ENCODE data around the gene HOXB7.
A peak's percentile ranks its signal among the peaks of the same experiment; 100 is the strongest.

HOXB7 gene

GRCh38 chr17:48577330-48577945, 33.4 kb downstream of the HOXB7 start:
- peaks cover 93% of the 10 kb centered on the region for H3K27me3 ChIP-seq (ENCODE audit: insufficient read depth, low read depth, severe bottlenecking)
- peaks cover 14% of the 10 kb centered on the region for H3K9me3 ChIP-seq (ENCODE audit: severe bottlenecking)
- TF ChIP-seq CTCF (IDR thresholded peaks at IDR 0.05; ENCODE audit: low read depth, low read length), result no peak
- H3K36me3 ChIP-seq, result no peaks in the 10 kb centered on the region
- peak overlapping the region; percentile 8 for H3K4me3 ChIP-seq (ENCODE audit: low read depth, low read length)
- no peak overlapping the region for H3K27ac ChIP-seq
- DNase-seq, result no peak

GRCh38 chr17:48576479-48577309, 34.1 kb downstream of the HOXB7 start:
- no peak overlapping the region for H3K4me3 ChIP-seq (ENCODE audit: low read depth, low read length)
- no peak for DNase-seq
- H3K27ac ChIP-seq, result no peak overlapping the region
- H3K9me3 ChIP-seq (ENCODE audit: severe bottlenecking), result peaks cover 9% of the 10 kb centered on the region
- H3K27me3 ChIP-seq (ENCODE audit: insufficient read depth, low read depth, severe bottlenecking), result peaks cover 93% of the 10 kb centered on the region
- H3K36me3 ChIP-seq, result no peaks in the 10 kb centered on the region
- no peak for TF ChIP-seq CTCF (IDR thresholded peaks at IDR 0.05; ENCODE audit: low read depth, low read length)

- H3K27ac ChIP-seq, result no peak overlapping the region
- peaks cover 93% of the 10 kb centered on the region for H3K27me3 ChIP-seq (ENCODE audit: insufficient read depth, low read depth, severe bottlenecking)
- no peak overlapping the region for H3K4me3 ChIP-seq (ENCODE audit: low read depth, low read length)
- TF ChIP-seq CTCF (IDR thresholded peaks at IDR 0.05; ENCODE audit: low read depth, low read length), result no peak
- H3K36me3 ChIP-seq, result no peaks in the 10 kb centered on the region
- peaks cover 4% of the 10 kb centered on the region for H3K9me3 ChIP-seq (ENCODE audit: severe bottlenecking)
- DNase-seq, result no peak
These were observed 34.9 kb downstream of the HOXB7 start for GRCh38 chr17:48575673-48576478.

DNA sequence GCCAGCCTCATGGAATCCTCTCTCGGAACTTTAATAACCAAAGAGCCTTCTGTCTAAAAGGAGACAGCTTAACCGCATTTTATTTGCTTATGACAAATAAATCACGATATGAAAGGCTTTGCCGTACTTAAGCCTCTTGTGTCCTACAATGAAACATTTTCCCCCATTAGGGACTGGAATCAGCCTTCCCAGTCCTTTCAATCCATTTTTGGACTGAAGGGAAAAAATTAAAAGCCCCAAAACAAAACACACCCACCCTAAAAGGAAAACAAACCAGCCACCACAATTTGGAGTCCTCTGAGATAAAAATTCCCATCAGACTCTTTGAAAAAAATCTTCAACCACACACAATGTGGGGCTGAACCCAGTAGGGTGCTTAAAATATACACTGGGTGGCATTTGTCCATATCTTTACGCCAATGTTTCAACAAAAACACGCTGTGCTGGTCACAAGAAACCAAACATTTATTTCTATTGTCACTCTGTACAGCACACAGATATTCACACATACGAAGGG, 35.7 kb downstream of the HOXB7 start:
- no peaks in the 10 kb centered on the region for H3K36me3 ChIP-seq
- peaks cover 4% of the 10 kb centered on the region for H3K9me3 ChIP-seq (ENCODE audit: severe bottlenecking)
- H3K27me3 ChIP-seq (ENCODE audit: insufficient read depth, low read depth, severe bottlenecking), result peaks cover 93% of the 10 kb centered on the region
- H3K27ac ChIP-seq, result no peak overlapping the region
- DNase-seq, result no peak
- H3K4me3 ChIP-seq (ENCODE audit: low read depth, low read length), result no peak overlapping the region
- no peak for TF ChIP-seq CTCF (IDR thresholded peaks at IDR 0.05; ENCODE audit: low read depth, low read length)

GRCh38 chr17:48574505-48575065, 36.2 kb downstream of the HOXB7 start:
- H3K36me3 ChIP-seq, result no peaks in the 10 kb centered on the region
- DNase-seq, result no peak
- H3K4me3 ChIP-seq (ENCODE audit: low read depth, low read length), result no peak overlapping the region
- no peak for TF ChIP-seq CTCF (IDR thresholded peaks at IDR 0.05; ENCODE audit: low read depth, low read length)
- peaks cover 2% of the 10 kb centered on the region for H3K9me3 ChIP-seq (ENCODE audit: severe bottlenecking)
- H3K27ac ChIP-seq, result no peak overlapping the region
- peaks cover 93% of the 10 kb centered on the region for H3K27me3 ChIP-seq (ENCODE audit: insufficient read depth, low read depth, severe bottlenecking)
